Astrocyte (in vitro differentiated cells and primary cell): ENCODE data around the gene IDH3A.

Source experiments
- CTCF ChIP-seq: IDR thresholded peaks from 2 replicates; pipeline ENCODE4 v1.5.1; 2011; ENCODE audit warnings: low read depth, mild to moderate bottlenecking, inconsistent platforms, low read length, moderate library complexity; ENCODE audit not compliant: insufficient read depth
- EZH2 ChIP-seq: IDR thresholded peaks from 2 replicates; pipeline ENCODE4 v1.6.1; 2012; ENCODE audit warnings: mild to moderate bottlenecking, low read length, inconsistent platforms; ENCODE audit not compliant: insufficient read depth

GRCh38 chr15:78159395-78159794 lies 10.2 kb downstream of the IDH3A start:
- TF ChIP-seq CTCF (no peak), EZH2 (no peak)
